ENCODE data around the gene RPS21.

The RPS21 gene

DNA sequence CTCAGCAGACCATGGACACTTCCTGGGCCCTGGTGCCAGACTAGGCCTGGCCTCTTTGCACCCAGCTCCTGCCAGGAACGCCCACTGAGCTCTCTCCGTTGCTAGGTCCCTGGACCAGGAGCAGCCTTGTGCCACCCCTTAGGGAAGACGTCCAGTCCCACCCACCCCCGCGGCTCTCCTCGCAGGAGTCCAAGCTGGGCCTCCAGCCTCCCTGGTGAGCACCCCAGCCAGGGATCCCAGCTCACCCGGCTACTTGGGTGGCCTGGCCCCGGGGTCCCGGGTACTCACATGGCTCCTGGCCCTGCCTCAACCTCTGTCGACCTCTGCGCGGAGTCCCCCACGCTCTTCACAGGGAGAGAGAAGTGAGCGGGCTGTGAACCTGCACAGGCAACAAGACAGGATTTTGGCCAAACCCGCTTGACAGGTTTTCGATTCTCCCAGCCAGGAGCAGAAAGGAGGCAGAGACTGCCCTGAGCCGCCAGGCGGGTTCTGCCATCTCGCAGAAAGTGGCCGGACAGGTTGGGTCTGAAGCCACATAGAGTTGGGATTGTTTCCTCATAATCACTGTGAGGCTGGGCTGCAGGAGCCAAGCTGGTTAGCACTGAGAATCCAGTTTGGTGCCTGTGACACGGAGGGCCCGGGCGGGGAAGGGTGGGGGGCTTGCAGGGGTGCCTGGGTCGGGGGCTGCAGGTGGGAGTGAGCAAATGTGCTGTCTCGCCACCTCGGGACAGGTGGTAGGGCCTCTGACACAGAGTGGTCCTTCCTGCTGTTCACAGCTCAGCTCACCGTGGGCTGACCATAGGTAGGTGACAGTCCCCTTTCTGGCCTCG lies 40.5 kb downstream of the RPS21 start, which contains the start of gene RBBP8NL:
RBBP8NL (minus strand) TSS at position 368 of the 830 bp plus-strand sequence. CDS start 7,892 bp downstream, outside the sequence.
- TF ChIP-seq, protein P1, sequence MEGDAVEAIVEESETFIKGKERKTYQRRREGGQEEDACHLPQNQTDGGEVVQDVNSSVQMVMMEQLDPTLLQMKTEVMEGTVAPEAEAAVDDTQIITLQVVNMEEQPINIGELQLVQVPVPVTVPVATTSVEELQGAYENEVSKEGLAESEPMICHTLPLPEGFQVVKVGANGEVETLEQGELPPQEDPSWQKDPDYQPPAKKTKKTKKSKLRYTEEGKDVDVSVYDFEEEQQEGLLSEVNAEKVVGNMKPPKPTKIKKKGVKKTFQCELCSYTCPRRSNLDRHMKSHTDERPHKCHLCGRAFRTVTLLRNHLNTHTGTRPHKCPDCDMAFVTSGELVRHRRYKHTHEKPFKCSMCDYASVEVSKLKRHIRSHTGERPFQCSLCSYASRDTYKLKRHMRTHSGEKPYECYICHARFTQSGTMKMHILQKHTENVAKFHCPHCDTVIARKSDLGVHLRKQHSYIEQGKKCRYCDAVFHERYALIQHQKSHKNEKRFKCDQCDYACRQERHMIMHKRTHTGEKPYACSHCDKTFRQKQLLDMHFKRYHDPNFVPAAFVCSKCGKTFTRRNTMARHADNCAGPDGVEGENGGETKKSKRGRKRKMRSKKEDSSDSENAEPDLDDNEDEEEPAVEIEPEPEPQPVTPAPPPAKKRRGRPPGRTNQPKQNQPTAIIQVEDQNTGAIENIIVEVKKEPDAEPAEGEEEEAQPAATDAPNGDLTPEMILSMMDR (IDR thresholded peaks at IDR 0.05; ENCODE audit: insufficient read depth, low read length, poor library complexity, severe bottlenecking), result no peak
- no peak for TF ChIP-seq EZH2phosphoT487 (conservative IDR thresholded peaks at IDR 0.05; ENCODE audit: low read length)
- Histone ChIP-seq H3K4me2 (ENCODE audit: low read depth, low read length, poor library complexity, severe bottlenecking) (no peak within 1 kb of the TSS), H3K27ac (ENCODE audit: low read depth, low read length) (no peak within 1 kb of the TSS), H3K27me3 (ENCODE audit: low read length) (no peaks in the 10 kb centered on the region), H3K4me3 (ENCODE audit: insufficient read depth, low read length, poor library complexity, severe bottlenecking) (no peak within 1 kb of the TSS), H4K20me1 (ENCODE audit: low read depth, low read length) (no peaks in the 10 kb centered on the region), H3K9ac (ENCODE audit: low read length) (no peak within 1 kb of the TSS), H3K9me3 (ENCODE audit: insufficient read depth, low read length) (no peaks in the 10 kb centered on the region), H3K79me2 (ENCODE audit: insufficient read depth, low read length) (no peaks in the 10 kb centered on the region), H3K9me2 (replicated peaks; ENCODE audit: insufficient read depth, low read length) (no peaks in the 10 kb centered on the region), H2AFZ (ENCODE audit: low read depth, low read length, severe bottlenecking) (no peak within 1 kb of the TSS), H3F3A (ENCODE audit: insufficient read depth) (no peaks in the 10 kb centered on the region), H3K36me3 (ENCODE audit: low read length) (no peaks in the 10 kb centered on the region)

DNA sequence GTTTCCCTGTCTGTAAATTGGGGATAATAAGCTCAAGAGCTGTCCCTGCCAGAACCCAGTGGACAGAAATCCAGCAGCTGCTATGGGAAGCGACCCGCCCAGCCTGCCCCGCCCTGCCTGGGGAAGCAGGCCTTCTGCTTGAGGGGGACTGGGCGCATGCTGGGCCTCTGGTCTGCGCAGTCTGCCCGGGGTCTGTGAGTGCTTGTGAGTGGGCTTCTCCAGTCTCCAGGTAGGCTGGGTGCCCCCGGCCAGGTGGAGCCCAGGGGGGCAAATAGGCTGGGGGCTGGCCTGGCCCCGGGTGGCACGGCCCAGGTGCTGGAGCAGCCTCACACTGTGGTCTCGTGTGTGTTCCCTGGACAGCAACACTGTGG lies 41.1 kb downstream of the RPS21 start:
- Histone ChIP-seq H3K4me2 (ENCODE audit: low read depth, low read length, poor library complexity, severe bottlenecking) (no peak overlapping the region), H4K20me1 (ENCODE audit: low read depth, low read length) (no peaks in the 10 kb centered on the region), H3K9ac (ENCODE audit: low read length) (no peak overlapping the region), H3K27ac (ENCODE audit: low read depth, low read length) (no peak overlapping the region), H3K79me2 (ENCODE audit: insufficient read depth, low read length) (no peaks in the 10 kb centered on the region), H2AFZ (ENCODE audit: low read depth, low read length, severe bottlenecking) (no peak overlapping the region), H3K27me3 (ENCODE audit: low read length) (no peaks in the 10 kb centered on the region), H3F3A (ENCODE audit: insufficient read depth) (no peaks in the 10 kb centered on the region), H3K4me3 (ENCODE audit: insufficient read depth, low read length, poor library complexity, severe bottlenecking) (no peak overlapping the region), H3K9me2 (replicated peaks; ENCODE audit: insufficient read depth, low read length) (no peaks in the 10 kb centered on the region), H3K9me3 (ENCODE audit: insufficient read depth, low read length) (no peaks in the 10 kb centered on the region), H3K36me3 (ENCODE audit: low read length) (no peaks in the 10 kb centered on the region)
- TF ChIP-seq, protein P1 (IDR thresholded peaks at IDR 0.05; ENCODE audit: insufficient read depth, low read length, poor library complexity, severe bottlenecking), result no peak
- no peak for TF ChIP-seq EZH2phosphoT487 (conservative IDR thresholded peaks at IDR 0.05; ENCODE audit: low read length)

DNA sequence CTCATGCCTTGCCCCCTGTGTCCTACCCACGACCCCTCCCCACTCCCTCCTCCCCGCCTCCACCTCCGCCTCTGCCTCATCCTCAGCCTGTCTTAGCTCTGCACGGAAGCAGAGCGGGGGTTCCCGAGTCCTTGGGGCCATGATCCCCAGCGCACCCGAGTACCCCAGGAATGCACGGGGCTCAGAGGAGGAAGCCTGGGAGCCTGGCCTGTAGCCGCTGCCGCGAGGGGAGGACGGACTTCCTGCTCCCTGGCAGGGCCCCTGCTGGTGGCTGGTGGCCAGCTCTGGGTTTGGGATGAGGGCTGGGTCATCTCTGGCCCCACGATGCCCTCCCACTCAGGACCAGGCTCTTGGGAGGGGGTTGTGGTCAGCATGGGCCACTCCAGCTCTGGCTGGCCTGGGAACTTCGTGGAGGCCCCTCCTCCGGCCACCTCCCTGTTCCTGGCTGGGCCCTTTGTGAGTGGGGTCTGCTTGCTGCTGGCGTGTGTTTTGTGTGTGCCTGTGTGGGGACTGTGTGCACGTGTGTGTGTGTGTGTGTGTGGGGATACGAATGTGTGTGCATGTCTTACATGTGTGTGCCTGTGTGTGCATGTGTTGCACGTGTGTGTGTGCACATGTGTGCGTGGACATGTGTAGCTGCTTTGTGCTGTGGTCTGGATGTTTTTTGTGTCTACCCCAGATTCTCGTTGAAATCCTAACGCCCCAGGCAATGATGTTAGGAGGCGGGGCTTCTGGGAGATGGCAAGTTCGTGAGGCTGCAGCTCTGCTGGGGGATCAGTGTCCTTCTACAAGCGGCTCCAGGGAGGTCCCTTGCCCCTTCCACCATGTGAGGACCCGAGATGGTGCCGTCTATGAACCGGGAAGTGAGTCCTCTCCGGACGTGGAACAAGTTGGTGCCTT lies 41.7 kb downstream of the RPS21 start:
- Histone ChIP-seq H2AFZ (ENCODE audit: low read depth, low read length, severe bottlenecking) (no peak overlapping the region), H3K4me2 (ENCODE audit: low read depth, low read length, poor library complexity, severe bottlenecking) (no peak overlapping the region), H3F3A (ENCODE audit: insufficient read depth) (no peaks in the 10 kb centered on the region), H3K9me2 (replicated peaks; ENCODE audit: insufficient read depth, low read length) (no peaks in the 10 kb centered on the region), H4K20me1 (ENCODE audit: low read depth, low read length) (no peaks in the 10 kb centered on the region), H3K27me3 (ENCODE audit: low read length) (no peaks in the 10 kb centered on the region), H3K9ac (ENCODE audit: low read length) (no peak overlapping the region), H3K79me2 (ENCODE audit: insufficient read depth, low read length) (no peaks in the 10 kb centered on the region), H3K4me3 (ENCODE audit: insufficient read depth, low read length, poor library complexity, severe bottlenecking) (no peak overlapping the region), H3K27ac (ENCODE audit: low read depth, low read length) (no peak overlapping the region), H3K36me3 (ENCODE audit: low read length) (no peaks in the 10 kb centered on the region), H3K9me3 (ENCODE audit: insufficient read depth, low read length) (no peaks in the 10 kb centered on the region)
- TF ChIP-seq EZH2phosphoT487 (conservative IDR thresholded peaks at IDR 0.05; ENCODE audit: low read length), result no peak
- TF ChIP-seq, protein P1 (IDR thresholded peaks at IDR 0.05; ENCODE audit: insufficient read depth, low read length, poor library complexity, severe bottlenecking), result no peak
